DMS 273 (cell line): ENCODE measurements around the gene PRKAG2.
A peak's percentile ranks its signal among the peaks of the same experiment; 100 is the strongest.

Source experiments
- DNase-seq: peaks from one replicate; lab custom pipeline; 2025; ENCODE audit not compliant: unreplicated experiment; lab: John Stamatoyannopoulos, UW

The PRKAG2 gene

DNA sequence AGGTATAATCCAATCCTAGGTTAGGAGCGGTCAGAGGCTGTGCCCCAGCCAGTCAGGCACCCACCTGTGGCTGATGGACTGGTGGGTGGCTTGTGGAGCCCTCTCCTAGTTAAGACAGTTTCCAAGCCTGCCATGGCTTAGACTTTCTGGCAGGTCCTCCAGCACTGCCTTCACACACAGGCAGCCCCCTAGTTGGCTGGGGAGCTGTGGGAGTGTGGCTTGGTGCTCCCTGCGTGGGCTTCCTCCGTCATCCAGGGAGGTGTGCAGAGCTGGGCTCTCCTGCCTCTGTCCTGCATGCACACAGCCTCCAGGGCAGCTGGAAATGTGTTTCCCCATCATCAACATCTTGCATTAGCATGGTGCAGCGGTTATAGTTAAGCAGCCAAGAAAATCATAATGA is 273.0 kb downstream of the PRKAG2 start:
- no peak for DNase-seq

DNA sequence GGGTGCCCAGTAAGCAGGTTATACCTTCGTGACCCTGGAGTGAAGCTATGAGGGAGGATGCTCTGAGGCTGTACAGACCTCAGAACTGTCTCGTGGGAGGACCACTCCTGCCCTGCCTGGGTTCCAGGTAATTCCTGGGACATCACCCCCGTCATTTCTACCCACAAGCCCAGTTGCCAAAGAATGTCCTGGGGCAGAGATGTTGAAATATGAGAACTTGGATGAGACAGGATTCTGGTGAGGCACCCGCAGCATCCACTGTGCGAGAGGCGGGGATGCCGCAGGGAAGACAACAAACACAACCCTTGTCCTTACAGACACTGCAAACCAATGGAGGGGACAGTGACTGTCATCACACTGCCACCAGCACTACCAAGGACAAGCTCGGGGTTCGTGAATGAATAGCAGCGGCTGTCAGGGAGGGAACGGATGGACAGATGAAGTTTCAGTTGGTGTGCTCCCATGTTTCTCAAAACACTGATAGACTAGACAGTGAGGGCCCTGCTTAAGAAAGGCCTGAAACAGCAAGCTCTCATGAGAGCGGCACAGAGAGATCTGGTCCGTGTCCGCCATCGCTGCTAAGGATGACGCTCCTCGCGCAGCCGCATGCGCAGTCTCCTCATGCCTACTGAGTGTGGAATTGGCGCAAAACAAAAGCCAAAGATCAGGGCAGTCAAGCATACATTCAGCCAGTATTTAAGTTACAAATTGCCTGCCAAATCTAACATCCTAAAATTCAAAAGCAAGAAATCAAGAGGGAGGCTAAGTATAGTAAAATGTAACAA is 275.2 kb downstream of the PRKAG2 start:
- no peak for DNase-seq

DNA sequence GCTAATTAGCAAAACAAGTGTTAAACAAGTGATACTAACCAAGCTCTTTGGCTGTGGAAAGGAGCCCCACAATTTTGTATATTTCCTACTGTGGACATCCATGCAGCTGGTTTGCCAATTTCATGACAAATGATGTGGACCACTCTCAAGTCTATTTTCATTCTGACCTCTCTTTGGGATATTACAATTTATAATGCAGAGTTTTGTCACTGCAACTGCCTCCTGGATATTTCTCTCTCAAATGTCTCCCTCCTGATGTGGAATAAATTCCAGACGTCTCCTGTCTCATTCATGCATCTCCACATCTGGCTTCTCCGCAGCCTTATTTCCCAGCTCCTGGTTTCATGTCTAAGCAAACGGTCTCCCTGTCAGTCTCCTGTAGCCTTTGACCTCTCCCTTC is 276.6 kb downstream of the PRKAG2 start:
- no peak for DNase-seq

DNA sequence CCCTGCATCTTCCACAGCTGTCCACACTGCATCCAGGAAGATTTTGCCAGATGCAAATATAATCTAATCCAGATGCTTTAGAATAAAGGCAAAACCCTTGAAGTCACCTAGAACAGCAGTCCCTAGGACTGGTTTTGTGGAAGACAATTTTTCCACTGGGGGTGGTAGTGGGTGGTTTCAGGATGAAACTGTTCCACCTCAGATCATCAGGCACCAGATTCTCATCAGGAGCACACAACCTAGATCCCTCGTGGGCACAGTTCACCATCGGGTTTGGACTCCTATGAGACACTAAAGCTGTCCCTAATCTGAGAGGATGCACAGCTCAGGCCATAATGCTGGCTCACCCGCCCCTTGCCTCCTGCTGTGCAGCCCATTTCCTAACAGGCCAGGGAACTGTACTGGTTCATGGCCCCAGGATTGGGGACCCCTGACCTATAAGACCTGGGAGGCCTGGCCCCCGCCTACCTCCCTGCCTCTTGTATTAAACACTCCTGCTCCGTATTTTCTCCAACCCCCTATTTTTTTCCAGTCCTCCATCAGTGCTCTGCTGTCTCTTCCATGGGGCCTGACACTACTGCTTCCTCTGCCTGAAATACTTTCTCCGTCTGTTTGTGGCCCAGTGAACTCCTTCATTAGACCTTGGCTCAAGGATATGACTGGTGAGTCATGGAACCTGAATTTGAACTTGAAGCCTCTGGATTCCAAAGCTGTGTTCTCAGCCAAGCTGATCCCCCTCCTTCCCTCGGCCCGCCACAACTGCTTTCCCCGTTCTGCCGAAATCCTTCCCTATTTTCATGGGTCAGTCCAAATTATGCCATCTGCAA is 277.3 kb downstream of the PRKAG2 start:
- DNase-seq = no peak

DNA sequence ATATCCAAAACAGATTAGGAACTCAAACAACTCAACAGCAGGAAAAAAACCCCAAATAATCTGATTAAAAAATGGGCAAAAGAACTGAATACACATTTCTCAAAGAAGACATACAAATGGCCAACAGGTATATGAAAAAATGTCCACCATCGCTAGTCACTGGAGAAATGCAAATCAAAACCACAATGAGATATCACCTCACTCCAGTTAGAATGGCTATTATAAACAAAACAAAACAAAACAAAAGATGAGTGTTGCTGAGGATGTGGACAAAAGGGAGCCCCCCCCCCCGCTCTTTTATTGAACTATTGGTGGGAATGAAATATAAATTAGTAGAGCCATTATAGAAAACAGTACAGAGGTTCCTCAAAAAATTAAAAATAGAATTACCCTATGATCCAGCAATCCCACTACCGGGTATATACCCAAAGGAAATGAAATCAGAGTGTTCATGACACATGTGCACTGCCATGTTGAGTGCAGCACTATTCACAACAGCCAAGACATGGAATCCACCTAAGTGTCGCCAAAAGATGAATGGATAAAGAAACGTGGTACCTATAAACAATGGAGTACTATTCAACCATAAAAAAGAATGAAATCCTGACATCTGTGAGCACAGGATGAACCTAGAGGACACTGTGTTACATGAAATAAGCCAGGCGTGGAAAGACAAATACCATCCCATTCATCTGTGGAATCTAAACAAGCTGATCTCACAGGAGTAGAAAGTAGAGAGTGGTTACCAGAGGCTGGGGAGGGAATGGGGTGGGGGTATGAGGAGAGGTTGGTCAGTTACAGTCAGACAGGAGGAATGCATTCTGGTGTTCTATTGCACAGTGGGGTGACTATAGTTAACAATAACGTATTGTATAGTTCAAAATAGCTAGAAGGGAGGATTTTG is 279.1 kb downstream of the PRKAG2 start:
- no peak for DNase-seq

DNA sequence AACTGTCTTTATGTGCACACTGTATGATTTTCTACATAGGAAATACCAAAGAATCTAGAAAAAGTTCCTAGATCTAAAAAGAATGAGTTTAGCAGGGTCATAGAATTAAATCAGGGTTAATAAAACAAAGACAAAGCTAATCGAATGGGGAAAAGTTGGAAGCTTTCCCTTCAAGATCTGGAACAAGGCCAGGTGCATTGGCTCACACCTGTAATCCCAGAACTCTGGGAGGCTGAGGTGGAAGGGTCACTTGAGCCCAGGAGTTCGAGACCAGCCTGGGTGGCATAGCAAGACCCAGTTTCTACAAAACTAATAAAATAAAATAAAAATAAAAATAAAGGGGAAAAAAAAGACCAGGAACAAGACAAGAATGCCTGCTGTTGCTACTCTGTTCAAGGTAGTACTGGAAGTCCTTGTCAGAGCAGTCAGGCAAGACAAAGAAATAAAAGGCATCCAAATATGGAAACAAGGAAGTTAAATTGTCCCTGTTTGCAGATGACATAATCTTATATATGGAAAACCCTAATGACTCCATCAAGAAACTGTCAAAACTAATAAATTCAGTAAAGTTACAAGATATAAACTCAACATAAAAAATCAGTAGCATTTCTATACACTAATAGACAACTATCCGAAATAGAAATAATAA is 281.1 kb downstream of the PRKAG2 start:
- no peak for DNase-seq

DNA sequence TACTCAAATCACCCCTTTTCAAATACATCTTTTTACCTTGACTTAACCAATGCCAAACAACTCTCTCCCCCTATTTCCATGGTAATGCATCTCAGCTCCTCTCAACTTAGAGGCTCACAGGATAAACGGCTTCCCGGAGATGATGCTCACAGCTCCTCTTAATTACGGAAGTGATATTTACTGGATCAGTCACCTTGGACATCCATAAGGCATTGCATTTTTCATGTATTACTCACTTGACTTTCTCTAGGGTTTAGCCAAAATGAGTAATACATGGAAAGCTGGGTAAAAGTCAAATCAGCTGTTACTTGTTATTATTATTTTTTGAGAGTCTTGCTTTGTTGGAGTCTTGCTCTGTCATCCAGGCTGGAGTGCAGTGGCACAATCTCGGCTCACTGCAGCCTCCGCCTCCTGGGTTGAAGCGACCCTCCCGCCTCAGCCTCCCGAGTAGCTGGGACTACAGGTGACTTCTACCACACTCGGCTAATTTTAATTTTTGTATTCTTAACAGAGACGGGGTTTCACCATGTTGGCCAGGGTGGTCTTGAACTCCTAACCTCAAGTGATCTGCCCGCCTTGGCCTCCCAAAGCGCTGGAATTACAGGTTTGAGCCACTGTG is 283.9 kb downstream of the PRKAG2 start:
- no peak for DNase-seq

DNA sequence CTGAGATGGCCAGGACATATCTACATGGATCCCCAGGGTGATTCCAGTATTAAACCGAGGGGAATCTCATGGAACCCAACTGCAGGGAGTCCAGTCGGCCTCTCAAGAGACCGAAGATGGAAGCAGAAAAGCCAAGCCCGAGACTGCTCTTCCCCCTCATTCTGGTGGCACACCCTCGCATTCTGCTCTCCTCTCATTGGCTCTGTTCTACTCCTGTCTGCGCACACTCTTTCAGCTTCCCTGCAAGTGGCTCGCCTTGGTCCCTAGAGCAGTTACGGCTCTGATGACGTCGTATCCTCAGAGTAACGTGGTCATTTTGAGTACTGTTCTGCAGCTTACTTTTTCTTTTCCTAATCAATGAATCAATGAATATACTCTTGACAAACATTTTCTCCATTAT is 284.6 kb downstream of the PRKAG2 start:
- no peak for DNase-seq

DNA sequence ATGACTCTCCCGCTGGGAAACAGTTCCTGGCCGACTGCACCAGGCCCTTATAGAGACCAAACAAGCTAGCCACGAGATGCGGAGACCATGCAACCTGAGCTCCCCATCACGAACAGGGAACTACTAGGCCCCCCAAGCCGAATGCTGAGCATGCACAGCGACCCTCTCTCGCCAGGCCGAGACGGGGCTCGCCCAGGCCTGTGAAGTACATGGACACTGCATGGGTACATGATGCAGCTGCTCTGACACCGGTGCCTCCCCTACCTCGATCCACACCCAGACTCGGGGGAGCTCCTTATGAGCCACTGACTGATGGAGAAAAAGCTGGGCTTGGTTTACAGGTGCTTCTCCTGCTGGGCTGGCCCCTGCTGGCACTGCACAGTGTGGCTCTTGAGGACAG is 285.0 kb downstream of the PRKAG2 start:
- no peak for DNase-seq

DNA sequence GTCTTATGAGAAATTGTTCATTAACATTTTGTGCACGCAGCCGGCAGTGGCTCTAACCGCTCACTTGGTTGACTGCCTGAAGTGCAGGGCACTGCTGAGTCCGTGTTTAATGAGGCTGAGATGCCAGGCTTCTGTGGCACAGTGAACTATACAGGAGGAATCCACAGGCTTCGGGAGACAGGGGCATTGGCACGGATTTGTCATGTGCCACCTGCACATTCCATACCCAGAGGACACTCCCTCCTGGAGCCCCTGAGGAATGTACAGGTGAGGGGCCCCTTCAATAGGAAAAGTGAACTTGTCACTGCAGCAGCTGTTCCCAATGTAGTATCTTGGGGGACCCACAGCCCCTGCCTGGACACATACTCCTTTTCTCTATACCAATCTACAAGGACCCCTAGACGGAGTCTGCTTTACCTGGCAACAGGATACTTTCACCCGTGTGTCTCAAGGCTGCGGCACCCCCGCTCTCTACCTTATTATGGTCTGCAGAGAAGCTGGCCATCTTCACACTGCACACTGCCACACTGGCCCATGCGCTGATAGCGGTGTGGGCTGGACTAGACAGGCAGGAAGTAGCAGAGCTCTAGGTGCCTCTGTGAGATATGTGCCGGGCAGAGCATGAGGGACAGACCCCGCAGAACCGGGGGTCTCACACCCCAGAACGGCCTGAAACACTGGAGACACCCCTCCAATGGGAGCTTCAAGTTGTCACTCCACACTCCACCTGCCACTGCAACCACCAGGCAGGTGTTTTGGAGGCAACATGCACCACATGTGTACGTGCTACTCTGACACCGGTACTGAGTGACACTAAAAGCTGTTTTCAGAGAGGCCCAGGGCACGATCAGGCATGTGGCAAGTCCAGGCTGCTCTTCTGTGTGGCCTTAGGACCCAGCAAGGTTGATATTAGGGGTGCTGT is 285.8 kb downstream of the PRKAG2 start:
- DNase-seq = no peak

DNA sequence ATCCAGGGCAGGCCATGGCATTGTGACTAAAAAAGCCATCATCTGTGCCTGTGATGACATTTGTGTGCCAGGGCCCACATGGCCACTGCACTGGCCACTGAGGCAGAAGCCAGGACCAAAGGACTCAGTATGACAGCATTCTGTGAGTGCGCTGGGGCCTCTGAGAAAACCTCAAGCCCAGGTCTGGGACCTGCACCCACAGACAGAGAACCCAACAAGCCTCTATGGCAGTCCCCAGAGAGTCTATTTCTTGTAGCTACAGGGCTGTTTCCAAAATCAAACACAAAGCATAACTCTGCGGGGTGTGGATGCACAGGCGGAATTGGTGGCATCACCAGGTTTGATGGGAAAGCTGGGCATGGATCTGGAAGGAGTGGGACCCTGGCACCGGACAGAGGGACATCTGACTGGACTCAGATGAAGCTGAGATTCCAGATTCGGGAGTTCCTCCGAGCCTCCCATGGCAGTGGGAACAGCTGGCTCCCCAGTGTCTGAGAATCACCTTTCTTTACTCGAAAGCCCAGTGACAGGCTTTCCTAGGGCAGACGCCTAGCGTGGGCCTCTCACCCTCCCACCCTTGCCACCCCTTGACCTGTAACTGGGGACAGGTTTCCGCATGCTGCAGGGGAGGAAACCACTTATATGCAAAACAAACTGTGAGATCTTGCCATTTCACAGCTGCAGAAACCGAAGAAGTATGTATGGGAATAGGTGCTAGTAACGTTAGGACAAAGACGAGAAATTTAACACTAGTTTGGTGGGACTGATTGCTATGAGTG is 286.7 kb downstream of the PRKAG2 start:
- no peak for DNase-seq

DNA sequence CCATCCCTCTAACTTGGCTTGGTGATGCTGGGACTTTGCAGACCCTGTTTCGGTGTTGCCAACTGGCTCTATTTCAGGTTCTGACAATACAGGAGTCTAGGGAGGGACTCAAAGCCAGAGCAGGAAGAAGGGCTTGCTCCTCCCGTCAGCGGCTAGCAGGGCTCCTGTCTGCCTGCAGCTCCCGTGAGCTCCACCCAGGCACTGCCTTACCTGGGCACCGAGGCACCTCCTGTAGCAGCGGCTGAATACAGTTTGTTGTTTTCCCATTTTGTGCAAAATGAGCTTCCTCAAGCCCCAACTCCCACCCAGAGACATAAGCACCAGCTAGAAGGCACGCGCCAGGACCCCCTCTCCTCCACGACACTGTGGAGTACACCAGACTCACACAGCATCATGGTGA is 287.9 kb downstream of the PRKAG2 start:
- no peak for DNase-seq

DNA sequence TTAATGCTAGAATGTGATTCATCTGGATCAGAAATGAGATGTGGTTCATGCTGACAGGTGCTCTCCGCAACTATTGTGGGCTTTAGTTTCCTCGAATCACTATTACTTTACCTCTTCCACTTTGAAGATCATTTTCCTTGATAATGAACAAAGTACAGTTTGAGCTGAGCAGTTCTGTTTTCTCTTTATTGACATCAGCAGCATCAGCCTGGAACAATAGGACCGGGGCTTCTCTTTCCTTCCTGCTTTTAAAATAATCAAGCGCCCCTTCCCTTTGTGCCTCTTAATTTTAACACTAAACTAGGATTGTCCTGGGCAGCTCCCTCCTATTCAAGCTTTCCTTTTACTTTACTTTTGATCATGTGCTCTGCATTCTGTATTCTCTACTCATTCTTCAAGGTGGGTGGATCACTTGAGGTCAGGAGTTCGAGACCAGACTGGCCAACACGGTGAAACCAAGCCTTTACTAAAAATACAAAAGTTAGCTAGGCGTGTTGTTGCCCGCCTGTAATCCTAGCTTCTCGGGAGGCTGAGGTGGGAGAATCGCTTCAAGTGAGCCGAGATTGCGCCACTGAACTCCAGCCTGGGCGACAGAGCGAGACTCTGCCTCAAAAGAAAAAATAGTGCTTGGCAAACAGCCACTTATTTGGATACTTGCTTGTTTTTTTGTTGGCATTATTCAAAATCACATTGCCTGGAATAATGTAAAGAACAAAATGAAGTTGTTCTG is 290.2 kb downstream of the PRKAG2 start:
- DNase-seq = no peak

DNA sequence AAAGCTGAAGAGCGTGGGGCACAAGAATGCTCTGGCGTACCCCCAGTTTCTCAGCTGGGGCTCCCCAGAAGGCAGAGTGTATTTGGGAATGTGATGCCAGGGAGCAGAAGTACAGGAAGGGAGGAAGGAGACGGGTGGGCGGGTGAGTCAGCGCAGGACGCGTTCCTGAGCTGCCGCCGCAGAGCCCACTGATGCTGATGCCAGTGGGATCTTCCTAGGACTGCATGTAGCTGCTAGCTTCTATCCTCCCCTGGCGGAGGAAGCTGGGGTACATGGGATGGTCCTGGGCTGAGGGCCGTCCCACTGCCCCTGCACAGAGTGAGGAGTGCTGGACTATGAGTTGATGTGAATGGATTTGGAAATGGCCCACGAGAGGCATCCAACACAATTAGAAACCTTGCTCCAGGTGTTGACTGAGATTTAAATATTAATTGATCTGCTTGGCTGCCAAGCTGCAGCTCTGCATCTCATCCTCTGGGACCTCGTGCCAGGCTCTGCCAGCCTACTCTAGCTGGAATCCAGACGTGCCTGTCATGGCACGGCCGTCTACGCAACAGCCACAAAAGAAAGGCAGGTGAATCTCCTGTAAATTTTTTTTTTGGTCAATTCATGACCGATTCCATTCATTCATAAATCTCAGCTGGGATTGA is 291.0 kb downstream of the PRKAG2 start:
- DNase-seq = no peak

DNA sequence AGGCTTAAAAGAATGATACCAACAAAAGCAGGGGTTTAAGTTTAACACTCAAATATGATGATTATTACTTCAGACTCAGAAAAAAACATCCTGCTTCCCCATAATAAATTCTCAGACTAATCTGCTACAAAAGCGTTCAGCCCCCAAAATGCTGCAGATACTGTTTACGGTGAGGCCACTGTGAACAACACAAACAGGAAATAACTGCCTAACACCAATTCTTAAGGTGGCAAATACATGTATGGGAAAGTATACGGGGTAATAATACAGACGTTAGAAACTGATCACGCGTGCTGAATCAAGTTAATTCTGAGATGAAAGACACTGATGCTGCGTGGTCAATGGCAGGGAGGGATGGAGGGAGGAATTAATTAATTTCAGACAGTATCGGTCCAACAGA is 295.2 kb downstream of the PRKAG2 start:
- no peak for DNase-seq

DNA sequence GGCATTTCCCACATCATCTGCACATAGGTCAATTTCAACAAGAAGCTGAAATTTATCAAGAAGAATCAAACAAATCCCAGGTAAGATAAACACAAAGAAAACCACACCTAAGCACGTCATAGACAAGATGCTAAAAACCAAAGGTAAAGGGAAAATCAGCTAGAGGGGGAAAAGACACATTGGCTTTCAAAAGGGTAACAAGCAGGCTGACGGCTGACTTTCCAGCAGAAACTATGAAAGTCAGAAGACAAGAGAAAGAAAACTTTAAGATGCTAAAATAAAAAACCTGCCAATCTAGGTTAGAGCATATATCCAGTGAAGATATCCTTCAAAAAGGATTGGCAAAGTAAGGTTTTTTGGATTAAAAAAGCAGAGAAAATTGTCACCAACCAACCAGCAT is 297.3 kb downstream of the PRKAG2 start:
- peak; percentile 23 for DNase-seq

DNA sequence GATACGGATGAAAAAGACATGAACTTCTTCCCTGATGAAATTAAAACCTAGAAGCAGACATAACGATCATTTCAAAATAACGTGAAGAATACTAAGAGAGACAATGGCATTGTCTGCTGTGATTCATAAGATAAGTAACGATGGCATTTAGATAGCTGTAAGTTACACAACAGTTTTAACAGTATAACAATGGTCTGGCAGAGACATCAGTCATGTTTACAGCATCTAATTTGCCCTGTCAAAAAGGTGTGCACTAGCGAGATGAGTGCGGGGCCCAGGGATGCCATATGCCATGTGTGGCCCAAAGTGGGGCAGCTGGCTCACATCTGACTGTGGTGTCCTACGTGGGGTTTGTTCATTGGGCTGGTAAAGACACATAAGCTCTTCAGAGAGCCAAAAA is 301.5 kb downstream of the PRKAG2 start:
- no peak for DNase-seq
